D341Med (cell line): ENCODE results near the gene HERC2.

Experiments used
- DNase-seq: peaks from one replicate; pipeline ENCODE4 v3.0.0; 2012; ENCODE audit warnings: low spot score

The HERC2 gene

DNA sequence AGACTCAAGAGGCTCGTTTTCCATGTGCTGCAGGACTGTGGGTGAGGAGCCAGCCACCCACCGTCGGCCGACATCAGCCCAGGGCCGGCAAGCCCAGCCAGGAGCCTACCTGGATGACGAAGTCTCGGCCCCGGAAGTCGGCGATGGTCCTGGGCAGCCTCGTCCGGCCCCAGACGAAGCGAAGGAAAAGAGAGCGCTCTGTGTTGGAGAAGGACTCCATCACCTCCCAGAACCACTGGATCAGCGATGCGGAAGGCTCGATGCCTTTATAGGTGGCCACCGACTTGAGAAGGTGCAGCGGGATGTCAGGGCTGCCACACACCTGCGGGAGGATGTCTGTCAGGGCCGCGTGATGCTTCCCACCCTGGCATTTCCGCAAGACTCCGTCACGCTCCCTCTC lies 209.0 kb downstream of the HERC2 start:
- DNase-seq = no peak

DNA sequence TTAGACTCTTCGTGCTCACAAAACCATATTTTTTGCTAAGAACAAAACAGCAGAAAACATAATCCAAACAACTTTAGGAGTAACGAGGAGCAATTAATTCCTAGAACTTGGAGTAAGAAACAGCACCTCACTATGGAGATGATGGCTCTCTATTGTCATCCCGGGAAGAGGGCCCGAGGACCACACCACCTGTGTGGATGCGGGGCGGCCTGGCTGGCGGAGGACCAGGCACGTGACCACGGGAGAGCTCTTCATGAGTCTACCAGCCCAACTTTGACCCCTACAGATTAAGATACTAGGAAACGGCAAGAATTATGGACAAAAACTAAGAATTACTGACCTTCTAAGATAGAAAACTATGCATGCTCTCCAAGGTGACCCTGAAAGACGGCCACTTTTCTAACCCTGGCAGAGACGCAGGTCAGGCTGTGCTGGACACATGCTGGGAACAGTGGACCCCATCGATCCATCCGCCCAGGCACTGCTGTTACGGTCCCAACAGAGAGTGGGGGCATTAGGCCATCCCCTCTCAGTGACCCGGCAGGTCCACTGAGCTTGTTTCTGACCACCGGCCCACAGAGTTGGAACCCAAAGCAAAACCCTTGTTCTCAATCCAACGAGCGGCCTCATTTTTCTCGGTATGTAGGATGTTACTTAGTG lies 209.7 kb downstream of the HERC2 start:
- DNase-seq = no peak

DNA sequence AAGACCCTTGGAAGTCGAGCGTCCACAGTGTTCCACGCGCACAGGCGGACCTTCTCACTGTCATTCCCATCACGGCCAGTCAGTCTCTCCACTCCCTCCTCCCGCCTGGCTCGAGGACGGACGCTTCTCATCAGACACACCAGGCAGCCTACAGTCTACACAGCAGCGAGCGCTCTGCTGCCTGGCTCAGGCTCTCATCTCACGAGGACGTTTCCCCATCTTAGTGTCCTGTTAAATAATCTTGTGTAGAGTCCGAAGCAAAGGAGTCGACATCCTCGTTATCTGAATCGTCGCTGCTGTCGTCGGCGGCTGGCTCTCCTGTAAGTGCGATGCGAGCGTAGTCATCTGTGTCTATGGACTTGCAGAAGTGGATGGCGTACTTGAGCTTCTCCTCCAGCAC lies 210.4 kb downstream of the HERC2 start:
- DNase-seq = no peak

DNA sequence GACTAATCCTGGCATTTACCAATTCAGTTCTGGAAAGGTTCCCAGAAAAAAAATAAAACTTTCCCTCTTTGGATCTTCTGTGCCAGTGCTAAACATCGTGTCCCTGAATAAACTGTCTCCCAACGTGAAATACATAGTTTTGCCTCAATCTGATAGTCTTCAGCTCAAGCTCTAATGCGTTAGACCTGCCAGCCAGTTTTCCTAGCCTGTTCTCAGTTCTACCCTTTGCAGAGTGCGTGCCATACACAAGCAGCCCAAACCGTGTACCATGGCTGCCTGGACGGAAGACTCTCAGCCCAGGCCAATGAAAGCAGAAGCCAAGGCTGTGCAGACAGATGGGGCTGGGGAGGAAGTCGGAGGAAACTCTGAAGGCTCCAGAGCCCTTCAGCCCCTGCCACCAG lies 211.5 kb downstream of the HERC2 start:
- DNase-seq = peak; percentile 82

DNA sequence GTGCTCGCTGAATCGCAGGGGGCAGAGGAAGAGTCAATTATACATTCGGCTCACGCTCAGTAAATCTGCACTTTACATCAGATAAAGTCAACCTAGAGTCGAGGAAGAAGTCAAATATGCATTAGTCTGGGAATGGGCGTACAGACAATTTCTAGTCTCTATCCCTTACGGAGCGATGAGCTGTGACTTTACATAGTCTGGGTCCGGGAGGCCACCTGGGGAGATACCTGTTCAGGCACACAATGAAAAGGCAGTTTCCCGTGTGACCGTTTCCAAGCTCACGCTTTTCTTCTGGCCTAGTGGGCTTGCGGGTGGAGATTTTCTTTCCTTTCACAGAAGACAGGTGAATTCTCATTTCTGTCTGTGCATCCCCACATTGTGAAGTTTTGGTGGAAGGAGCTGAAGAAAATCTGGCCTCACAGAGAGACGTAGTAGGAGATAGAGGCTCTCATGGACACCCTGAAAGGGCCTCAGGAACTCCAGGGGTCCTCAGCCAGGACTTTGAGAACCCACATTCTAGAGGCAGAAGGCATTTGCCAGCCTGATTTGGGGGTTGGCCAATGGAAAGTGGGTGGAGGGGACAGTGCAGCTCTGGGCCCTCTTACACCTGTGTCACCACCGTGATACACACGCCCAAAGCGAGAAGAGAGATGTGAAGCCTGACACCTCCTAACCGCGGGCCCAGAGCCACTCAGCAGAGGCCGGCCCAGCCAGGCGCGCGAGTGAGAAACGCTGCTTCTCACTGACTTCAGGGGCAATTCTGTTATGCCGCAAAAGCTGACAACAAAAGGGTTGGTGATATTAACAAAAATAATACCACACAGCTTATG lies 212.1 kb downstream of the HERC2 start:
- no peak for DNase-seq

DNA sequence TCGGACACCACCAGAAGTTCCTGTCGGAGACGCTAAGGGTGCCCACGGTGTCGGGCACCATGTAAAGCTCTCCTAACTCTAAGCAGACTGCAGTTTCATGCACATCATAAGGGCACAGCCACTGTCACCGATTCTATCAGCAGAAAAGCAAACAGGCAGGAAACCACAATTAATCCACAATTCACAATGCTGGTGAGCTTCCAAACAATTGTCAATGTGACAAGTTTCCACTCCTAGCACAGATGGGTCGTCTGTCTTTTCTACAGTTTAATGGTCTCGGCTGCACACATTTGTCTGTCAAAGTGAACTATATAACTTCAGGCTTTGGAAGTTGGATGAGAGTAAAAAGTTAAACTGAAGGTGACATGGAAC lies 214.1 kb downstream of the HERC2 start:
- no peak for DNase-seq

DNA sequence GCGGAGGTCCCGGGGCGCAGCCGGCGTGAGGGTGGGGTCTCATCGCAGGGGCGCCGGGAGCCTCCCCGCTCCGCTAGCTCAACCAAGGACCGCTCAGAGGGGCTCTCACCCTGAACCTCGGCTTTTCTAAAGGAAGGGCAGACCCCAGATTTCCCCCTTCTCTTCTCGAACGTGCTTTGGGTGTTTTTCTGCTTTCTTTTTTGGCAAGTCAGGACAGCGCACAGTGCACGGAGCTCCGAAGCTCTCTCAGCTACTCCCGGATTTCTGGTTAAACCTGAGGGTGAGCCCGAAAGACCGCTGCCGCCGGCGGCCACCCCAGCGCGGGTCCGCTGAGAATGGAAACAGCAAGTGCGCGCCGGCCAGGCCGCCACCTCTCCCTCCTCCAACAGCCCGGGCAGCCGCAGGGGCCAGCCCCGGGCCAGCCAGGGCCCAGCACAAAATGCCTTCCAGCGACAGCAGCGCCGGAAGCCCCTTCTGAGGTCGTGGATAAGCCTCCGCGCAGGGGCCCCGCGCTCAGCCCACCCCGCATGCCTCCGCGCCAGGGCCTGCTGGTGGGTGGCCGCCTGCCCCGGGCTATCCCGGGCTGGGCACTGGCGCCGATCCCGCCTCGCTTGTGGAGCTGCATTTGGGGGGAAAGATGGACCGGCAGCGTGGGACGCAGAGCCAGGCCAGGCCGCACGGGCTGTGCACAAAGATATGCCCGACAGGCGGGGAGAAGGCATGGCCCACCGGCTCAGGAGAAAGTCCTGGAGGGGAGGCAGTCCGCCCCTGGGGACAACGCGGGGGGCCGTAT lies 214.7 kb downstream of the HERC2 start:
- peak; percentile 30 for DNase-seq

DNA sequence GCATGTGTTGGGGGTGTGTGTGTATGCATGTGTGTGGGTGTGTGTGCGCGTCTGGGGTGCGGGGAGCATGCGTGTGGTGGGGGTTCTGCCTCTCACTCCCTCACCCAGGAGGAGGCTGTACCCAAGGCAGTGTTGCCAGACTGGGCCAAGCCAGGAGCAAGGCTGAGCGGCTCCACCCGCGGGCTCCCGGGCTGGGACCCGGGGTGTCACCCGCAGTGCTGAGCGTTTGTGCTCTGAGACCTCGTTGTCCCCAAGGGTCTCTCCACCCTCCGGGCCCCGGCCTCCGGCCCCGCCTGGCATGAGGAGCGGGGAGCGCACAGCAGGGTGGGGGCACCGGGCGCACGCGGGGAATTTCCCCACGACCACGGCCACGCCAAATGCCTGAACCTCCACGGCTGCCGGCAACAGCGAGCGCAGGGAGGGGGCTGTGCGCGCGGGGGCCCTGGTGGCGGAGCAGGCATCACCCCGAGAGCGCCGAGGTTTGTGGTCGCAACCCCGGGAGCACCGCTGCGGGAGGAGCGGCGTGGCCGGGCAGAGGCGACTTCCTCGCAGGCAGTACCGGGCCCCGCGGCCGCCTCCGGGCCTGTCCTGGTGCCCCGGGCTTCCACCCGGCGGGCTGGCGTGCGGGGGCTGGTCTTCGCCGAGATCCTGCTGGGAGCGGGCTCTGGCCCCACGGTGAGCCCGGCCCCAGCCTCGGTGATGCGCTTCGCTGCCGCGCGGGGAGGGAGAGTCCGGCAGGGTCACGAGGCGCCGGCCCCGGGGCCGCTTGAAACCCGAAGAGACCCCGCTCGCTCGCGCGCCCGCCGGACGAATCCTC lies 215.5 kb downstream of the HERC2 start:
- DNase-seq = peak; percentile 40

DNA sequence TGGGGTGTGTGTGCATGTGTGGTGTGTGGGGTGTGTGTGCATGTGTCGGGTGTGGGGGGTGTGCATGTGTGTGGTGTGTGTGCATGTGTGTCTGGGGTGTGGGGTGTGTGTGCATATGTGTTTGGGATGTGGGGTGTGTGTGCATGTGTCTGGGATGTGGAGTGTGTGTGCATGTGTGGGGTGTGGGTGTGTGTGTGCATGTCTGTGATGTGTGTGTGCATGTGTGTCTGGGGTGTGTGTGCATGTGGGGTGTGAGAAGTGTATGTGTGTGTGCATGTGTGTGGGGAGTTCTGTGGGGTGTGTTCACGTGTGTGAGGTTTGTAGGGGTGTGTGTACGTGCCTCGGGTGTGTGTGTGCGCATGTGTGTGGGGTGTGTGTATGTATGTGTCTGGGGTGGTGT lies 216.2 kb downstream of the HERC2 start:
- peak; percentile 5 for DNase-seq

DNA sequence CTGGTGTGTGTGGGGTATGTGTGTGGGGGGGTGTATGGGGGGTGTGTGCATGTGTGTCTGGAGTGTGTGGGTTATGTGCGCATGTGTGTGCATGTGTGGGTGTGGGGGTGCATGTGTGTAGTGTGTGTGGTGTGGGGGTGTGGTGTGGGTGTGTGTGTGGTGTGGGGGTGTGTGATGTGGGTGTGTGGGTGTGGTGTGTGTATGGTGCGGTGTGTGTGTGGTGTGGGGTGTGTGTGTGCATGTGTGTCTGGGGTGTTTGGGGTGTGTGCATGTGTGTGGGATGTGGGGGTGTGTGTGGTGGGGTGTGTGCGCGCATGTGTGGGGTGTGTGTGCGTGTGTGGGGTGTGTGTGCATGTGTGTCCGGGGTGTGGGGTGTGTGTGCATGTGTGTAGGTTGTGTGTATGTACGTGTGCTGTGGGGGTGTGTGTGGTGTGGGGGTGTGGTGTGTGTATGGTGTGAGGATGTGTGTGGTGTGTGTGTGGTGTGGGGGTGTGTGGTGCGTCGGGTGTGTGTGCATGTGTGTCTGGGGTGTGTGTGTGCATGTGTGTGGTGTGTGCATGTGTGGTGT lies 216.7 kb downstream of the HERC2 start:
- peak; percentile 3 for DNase-seq

DNA sequence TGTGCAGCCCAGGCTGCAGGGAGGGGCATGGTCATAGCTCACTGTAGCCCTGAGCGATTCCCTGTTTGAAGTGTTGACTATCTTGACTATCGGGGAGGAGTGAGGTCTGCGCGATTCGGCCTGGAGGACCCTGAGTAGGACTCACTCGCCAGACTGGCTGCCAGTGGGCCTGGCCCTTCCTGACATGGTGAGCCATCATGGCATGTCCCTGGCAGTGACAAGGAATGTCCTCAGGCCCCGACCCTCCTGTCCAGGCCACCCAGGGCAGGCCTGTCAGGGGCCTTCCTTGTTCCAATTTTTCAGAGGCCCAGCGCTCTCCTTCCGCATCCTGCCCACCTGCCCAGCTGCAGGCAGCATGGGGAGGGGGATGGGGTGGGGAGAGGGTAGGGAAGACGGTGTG lies 217.7 kb downstream of the HERC2 start:
- DNase-seq = no peak

DNA sequence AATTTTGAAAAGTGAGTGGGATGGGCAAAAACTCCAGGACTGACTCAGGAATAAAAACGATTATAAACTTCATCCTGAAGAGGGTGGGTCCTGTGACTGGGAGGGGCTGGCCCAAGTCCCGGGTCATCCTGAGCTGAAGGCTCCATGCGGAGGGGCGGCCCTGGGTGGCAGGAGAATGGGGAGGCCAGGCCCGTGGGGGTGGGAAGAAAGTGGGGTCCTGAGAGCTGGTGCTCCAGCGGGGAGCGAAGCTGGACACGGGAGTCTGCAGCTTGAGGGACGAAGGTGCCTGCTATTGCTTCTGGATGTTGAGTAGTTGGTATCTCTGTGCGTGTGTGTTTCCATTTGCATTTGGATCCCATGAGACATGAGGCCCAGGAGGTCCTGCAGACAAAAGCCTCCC lies 218.1 kb downstream of the HERC2 start:
- DNase-seq = no peak

DNA sequence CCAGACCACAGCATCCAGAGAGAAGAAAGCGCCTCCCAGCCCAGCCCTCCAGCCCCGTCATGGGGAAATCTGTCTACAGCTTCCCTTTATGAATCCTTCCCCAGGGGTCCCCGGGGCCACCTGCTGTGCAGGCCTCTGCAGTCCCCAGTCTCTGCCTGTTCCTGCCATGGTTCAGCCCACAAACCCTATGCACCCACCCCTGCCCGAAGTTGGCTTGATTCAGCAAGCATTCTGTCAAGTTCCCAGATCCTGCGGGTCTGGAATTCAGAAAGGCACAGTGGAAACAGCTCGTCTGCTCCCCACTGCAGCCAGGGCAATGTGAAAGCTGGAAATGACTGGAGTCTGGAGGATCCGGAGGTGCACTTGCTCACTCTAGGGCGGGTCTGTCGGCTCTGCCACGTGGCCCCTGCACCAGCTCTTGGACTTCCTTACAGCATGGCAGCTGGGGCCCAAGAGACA lies 220.0 kb downstream of the HERC2 start:
- DNase-seq = no peak

DNA sequence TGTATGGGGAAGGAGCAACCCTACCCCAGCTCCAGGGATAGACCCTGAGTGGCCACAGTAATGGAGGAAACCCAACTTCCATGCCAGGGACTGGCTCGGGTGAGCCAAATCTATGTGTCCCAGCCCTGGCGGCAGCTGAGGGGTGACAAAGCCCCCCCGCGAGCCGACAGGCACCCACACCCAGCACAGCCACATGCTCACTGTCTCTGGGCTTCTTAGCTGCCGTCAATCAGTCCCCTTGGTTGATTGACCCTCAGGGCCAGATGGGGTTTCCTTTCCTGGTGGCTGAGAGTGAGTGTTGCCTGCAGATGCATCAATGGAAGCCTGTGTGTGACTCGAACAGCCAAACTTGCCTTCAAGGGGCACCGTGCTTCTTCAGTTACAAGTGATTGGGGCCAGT lies 220.8 kb downstream of the HERC2 start:
- DNase-seq = no peak

DNA sequence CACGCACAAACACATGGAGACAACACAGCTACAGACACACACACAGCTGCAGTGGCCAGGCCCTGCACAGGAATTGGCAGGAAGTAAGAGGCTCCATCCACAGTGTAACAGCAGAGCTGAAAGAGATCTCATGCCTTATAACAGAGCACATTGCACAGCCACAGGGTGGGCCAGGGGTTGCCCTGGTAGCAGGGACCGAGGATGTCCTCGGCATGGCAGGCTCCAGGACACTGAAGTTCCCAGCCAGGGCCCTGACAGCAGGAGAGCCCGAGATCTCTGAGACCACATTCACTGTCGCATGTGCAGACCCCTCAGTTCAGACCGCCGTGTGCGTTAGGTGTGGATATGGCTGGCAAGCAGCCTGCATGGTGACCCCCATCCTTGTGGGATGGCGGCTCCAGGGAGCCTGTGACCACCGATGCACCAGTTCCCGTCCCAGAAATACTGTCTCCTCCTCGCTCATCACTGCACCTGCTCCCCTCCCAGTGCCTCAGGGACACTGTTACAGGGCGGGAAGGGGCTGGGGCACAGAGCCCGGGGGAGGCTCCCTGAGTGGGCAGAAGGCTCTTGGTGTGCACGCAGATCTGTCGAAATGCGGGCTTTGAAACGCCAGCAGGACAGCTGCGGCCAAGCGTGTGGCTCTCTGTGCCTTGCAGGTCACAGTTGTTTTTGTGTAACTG lies 221.3 kb downstream of the HERC2 start:
- DNase-seq = no peak

DNA sequence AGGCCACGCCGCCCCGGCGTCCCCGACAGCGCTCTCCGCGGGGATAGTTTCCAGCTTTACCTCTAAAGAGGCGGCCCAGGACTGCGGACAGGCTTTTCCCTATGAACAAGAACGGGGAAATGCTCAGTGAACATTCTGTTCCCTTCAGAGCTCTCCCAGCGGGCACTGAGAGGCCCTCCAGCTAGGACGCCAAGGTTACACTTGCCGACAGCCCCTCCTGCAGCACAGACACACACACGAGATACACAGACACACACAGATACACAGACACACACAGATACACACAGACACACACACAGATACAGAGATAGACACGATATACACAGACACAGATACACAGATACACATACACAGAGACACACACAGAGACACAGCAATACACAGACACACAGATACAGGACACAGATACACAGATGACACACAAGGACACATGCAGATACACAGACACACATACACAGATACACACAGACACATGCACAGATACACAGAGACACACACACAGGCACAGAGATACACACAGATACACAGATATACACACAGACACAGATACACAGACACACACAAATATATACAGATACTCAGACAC lies 222.3 kb downstream of the HERC2 start:
- no peak for DNase-seq

DNA sequence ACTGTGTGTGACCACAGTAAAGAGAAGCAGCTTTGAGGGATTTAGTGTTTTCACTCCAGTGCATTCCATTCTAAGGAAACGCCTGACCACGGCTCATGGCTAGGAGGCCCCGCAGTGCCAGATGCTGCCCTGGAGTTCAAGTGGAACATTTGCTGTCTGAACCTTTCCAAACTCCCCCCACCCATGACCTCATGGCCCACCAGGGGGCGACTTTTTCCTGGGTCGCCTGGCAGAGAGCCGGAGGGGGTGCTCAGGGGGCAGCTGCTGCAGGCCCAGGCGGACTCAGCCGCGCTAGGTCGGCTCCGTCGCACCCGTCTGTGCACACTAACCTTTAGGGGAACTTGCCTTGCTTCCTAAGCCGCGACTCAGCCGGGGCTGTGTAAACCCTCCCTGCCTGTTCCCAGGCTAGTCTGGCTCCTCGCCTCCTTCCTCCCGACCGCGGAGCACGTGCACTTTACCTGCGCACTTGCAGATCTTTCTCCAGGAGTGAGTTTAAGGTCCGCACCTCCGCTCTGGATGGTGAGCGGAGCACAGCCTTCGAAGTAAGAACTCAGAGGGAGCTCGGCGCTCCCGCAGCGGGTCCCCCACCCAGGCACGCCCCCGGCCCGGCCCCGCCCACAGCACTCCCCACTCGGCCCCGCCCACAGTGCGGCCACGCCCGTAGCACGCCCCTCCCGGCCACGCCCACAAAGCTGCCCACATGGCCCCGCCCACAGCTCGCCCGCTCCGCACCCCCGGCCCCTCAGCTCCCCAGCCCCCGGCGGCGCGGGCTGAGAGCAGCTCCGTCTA lies 223.0 kb downstream of the HERC2 start, which contains the start of gene OCA2:
TSS of gene OCA2 (minus strand) at position 550 of the 789 bp plus-strand sequence. CDS start 17,441 bp downstream, outside the sequence.
- peak; percentile 96 for DNase-seq

DNA sequence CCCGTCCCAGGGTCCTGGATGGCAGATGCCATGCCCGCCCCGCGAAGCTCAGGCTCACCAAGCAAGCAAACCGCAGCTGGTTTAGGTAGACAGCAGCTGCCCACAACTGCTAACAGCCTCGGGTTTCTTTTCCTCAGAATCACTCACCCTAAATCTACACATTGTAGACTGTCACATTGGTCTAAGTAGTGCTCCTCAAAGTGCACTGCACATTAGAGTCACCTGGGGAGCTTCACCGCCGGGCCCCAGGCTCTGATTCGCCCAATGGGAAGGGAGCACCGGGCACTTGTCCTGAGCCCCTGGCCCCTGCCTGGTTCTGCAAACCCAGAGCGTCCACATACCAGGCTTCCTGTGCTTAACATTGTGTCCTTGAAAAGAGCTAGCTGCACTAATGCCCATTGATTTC lies 223.6 kb downstream of the HERC2 start:
- DNase-seq = no peak

DNA sequence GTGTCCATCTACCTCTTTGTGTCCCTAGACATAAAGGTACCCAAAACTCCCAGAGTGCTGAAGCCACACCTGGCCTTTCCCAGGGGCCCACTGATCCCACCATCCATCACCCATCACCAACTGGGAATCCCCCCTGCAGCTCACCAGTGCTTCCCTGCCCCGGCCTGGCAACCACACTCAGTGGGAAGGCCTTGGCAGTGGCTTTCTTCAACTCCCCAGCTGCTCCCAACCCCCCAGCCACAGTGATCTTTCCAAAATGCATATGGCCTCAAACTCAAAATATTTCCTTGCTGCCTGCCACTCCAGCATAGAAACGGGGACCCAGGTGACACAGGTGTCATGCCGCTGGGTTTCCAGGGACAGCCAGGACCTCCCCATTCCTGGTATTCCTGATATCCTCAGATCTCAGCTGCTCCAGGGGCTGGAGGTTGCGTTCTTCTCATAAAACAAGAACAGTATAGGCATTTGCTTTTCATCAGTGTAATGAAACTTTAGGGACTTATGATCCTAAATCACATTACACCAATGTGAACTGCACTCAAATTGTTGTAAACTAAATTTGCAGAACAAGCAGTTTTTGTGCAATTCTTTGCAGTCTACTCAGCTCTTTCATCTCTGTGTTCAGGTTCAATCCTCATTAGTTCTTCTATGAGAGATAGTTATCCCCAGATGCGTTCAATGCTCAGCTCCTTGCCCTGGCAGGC lies 224.2 kb downstream of the HERC2 start:
- DNase-seq = no peak
